Measurements from ENCODE around the gene RPS2.
A peak's percentile ranks its signal among the peaks of the same experiment; 100 is the strongest.

The RPS2 gene

DNA sequence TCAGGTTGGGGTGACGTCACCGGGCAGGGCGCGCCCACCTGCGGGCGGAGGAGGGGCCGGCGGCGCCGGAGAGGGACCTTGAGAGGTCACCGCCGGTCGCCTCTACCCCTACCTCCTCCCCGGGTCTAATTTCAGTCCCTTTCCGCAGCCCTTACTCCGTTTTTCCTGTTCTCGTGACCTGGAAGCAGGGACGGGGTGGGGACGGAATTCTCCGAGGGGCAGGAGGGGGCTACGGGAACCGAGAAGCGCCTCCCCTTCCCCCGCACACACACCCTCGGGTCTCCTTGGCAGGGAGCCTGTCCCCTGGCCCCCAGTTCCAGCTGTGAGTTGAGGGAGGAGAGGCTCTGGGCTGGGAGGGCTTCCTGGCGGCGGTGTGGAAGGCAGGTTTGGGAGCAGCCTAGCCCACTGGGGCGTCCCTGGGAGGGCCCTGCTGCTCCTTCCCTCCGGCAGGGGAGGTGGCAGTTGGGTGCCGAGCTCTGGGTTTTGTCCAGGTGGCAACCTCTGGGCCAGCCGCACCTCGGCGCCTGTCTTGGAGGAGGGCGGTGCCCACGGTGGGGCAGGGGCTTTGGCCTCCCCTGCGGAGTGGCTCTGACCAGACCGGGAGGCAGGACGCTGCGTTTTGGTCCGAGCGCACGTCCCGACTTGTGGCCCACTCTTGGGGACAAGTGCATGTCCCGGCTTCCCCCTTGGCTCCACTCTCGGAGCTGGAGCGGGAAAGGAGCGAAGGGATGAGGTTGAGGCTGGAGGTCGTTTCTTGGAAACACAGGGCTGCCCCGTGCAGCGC lies 25.9 kb upstream of the RPS2 start:
- TF ChIP-seq, protein P1, sequence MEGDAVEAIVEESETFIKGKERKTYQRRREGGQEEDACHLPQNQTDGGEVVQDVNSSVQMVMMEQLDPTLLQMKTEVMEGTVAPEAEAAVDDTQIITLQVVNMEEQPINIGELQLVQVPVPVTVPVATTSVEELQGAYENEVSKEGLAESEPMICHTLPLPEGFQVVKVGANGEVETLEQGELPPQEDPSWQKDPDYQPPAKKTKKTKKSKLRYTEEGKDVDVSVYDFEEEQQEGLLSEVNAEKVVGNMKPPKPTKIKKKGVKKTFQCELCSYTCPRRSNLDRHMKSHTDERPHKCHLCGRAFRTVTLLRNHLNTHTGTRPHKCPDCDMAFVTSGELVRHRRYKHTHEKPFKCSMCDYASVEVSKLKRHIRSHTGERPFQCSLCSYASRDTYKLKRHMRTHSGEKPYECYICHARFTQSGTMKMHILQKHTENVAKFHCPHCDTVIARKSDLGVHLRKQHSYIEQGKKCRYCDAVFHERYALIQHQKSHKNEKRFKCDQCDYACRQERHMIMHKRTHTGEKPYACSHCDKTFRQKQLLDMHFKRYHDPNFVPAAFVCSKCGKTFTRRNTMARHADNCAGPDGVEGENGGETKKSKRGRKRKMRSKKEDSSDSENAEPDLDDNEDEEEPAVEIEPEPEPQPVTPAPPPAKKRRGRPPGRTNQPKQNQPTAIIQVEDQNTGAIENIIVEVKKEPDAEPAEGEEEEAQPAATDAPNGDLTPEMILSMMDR (IDR thresholded peaks at IDR 0.05; ENCODE audit: extremely low read depth, missing control alignments) = no peak
- peak; percentile 72 for DNase-seq (ENCODE audit: low spot score)

DNA sequence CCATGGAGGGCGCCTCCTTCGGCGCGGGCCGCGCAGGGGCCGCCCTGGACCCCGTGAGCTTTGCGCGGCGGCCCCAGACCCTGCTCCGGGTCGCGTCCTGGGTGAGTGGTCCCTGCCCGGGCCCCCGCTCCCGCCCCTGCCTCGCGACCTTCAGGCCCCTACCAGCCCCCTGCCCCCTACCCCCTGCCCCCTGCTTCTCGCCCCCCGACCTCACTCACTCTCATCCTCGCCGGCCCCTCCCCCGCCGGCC lies 25.4 kb upstream of the RPS2 start:
- TF ChIP-seq, protein P1 (IDR thresholded peaks at IDR 0.05; ENCODE audit: extremely low read depth, missing control alignments) = no peak
- no peak for DNase-seq (ENCODE audit: low spot score)

DNA sequence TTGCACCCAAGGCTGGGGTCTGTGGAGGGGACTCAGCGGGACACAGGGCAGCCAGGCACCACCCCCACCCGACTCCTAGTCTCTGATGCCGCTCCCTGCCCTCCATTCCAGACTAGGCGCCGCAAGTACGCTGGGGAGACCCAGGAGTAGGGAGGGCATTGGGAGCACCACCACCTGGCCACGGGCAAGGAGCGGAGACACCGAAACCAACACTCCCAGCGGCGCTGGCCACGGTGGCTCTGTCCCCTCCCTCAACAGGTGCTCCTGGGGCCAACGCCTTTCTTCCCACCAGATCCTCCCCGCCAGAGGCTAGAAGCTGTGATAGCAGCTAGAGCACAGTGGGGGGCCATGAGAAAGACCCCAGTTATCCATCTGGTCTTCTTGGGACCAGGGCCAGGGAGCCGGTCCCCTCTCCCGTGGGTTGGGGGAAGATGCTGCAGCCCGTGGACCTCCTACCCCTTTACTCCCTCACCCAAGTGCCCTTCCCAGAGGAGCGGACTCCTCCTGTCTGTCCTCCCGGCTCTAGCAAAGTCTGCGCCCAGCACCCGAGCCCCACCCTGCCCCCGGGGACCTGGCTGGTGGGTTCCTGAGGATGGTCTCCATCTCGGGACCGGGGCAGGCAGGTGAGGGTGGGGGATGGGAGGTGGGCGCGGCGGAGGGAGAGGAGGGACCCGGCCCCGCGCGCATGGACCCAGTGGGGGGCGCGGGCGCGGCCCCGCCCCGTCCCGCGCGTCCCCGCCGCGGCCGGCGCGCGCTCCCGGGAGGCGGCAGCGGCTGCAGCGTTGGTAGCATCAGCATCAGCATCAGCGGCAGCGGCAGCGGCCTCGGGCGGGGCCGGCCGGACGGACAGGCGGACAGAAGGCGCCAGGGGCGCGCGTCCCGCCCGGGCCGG lies 24.8 kb upstream of the RPS2 start, which contains the start of gene SYNGR3:
Gene SYNGR3 (plus strand): TSS at position 762 of the 892 bp plus-strand sequence. CDS start 133 bp downstream, outside the sequence.
- peak; percentile 68 for DNase-seq (ENCODE audit: low spot score)
- TF ChIP-seq, protein P1 (IDR thresholded peaks at IDR 0.05; ENCODE audit: extremely low read depth, missing control alignments) = no peak

GRCh38 chr16:1987198-1987597 lies 22.6 kb upstream of the RPS2 start:
- no peak for DNase-seq (ENCODE audit: low spot score)
- TF ChIP-seq, protein P1 (IDR thresholded peaks at IDR 0.05; ENCODE audit: extremely low read depth, missing control alignments) = no peak

- TF ChIP-seq, protein P1 (IDR thresholded peaks at IDR 0.05; ENCODE audit: extremely low read depth, missing control alignments) = no peak
- no peak for DNase-seq (ENCODE audit: low spot score)
These were observed 21.0 kb upstream of the RPS2 start for GRCh38 chr16:1985466-1986150.

- no peak for DNase-seq (ENCODE audit: low spot score)
- TF ChIP-seq, protein P1 (IDR thresholded peaks at IDR 0.05; ENCODE audit: extremely low read depth, missing control alignments) = no peak
These were observed 20.0 kb upstream of the RPS2 start for GRCh38 chr16:1984347-1985225.

All from GM20000 (cell line).